Activated CD4-positive, alpha-beta T cell treated with anti-CD3 and anti-CD28 coated beads for 36 hours (primary cell): ENCODE data around the gene TBC1D1. TPM values are rescaled to one million over a fixed set of nuclear protein-coding genes. Genes with fewer than 3 reads are reported as not detected.

Experiments used
- ATAC-seq: fragments of 200-7000 bp; cut with Tn5 transposase; one replicate; pipeline ENCODE4 v1.10.0; 2021; ENCODE audit warnings: mild to moderate bottlenecking, moderate library complexity
- CTCF ChIA-PET: fragments of 350-600 bp; sonication (Branson Sonifier 250); formaldehyde crosslinking; loops from one replicate; lab custom pipeline; 2021; ENCODE audit warnings: antibody characterized with exemption; lab: Charles Lee
- POLR2A ChIA-PET: fragments of 350-600 bp; sonication (Branson Sonifier 250); formaldehyde crosslinking; loops from one replicate; lab custom pipeline; 2021; ENCODE audit warnings: antibody characterized with exemption, inconsistent platforms; lab: Charles Lee
- DNase-seq: peaks from one replicate; pipeline ENCODE4 v3.0.0-alpha.2; 2020
- H3K27ac Mint-ChIP-seq: one replicate; pipeline ENCODE4 v1.8.0; 2021; ENCODE audit warnings: mixed read lengths
- H3K27me3 Mint-ChIP-seq: one replicate; pipeline ENCODE4 v1.8.0; 2021; ENCODE audit warnings: mixed read lengths
- H3K36me3 Mint-ChIP-seq: one replicate; pipeline ENCODE4 v1.8.0; 2021; ENCODE audit warnings: low read depth, mixed read lengths
- H3K4me1 Mint-ChIP-seq: one replicate; pipeline ENCODE4 v1.8.0; 2021; ENCODE audit warnings: mixed read lengths
- H3K4me3 Mint-ChIP-seq: one replicate; pipeline ENCODE4 v1.8.0; 2021; ENCODE audit warnings: mild to moderate bottlenecking, moderate library complexity, mixed read lengths
- H3K9me3 Mint-ChIP-seq: one replicate; pipeline ENCODE4 v1.8.0; 2021; ENCODE audit warnings: low read depth, mixed read lengths
- intact Hi-C, 2 experiments: fragments of 100-400 bp; cut with DNase I in 1 of 2; cut with micrococcal nuclease in 1 of 2; formaldehyde crosslinking; loops; one replicate each; pipeline versions ENCODE4 v1.14.2 to v1.15.1; 2022 to 2024; cut with DNase I, micrococcal nuclease
- total RNA-seq, 2 experiments: library from RNA; stranded (reverse); gene quantifications; one replicate each; pipeline ENCODE4 v1.2.3, GENCODE V29; 2021

TBC1D1 gene
- total RNA-seq, 2 experiments from 2014 or later, result 60.8 to 71.8 TPM

- ChIA-PET CTCF (no interaction called here), POLR2A (interaction anchor here (0.6 kb wide), 1 partner anchor 162 kb away, joined by 3 read pairs; no protein-coding TSS in a partner anchor)
- Mint-ChIP-seq H3K36me3 (peaks cover 8% of the 10 kb centered on the region), H3K4me1 (peaks cover 18% of the 10 kb centered on the region), H3K9me3 (peaks cover 4% of the 10 kb centered on the region), H3K27me3 (no peaks in the 10 kb centered on the region), H3K27ac (no peak overlapping the region), H3K4me3 (no peak overlapping the region)
- ATAC-seq (no peak), DNase-seq (no peak)
- intact Hi-C loops, result no loop called here
Measured at GRCh38 chr4:37951461-37952352, 60.8 kb downstream of the TBC1D1 start.

GRCh38 chr4:37953156-37953555 lies 62.3 kb downstream of the TBC1D1 start:
- CTCF ChIA-PET, result interaction anchor here (1.0 to 1.2 kb wide), 3 partner anchors 9 to 53 kb away, joined by 3 to 5 read pairs (median 4); no protein-coding TSS in a partner anchor
- intact Hi-C loops, result no loop called here

GRCh38 chr4:37953620-37954293 lies 62.9 kb downstream of the TBC1D1 start:
- Mint-ChIP-seq H3K4me3 (no peak overlapping the region), H3K27me3 (no peaks in the 10 kb centered on the region), H3K36me3 (peaks cover 10% of the 10 kb centered on the region), H3K4me1 (peaks cover 15% of the 10 kb centered on the region), H3K9me3 (peaks cover 4% of the 10 kb centered on the region), H3K27ac (no peak overlapping the region)
- ATAC-seq (peak; percentile 57), DNase-seq (peak; percentile 25)
- intact Hi-C loops, result loop anchor here (1.0 kb wide), 4 partner anchors 24 to 127 kb away; partner anchors contain the start of genes TBC1D1 (in 2 of the 2) and PGM2 (in 1 of the 2)
- POLR2A ChIA-PET, result no interaction called here
- CTCF ChIA-PET, result interaction anchor here (0.6 to 1.2 kb wide), 5 partner anchors 8 to 260 kb away, joined by 3 to 5 read pairs (median 4); no protein-coding TSS in a partner anchor

More at GRCh38 chr4:37953156-37953555, 62.3 kb downstream of the TBC1D1 start:
- no peak for ATAC-seq
- Mint-ChIP-seq H3K36me3 (peaks cover 8% of the 10 kb centered on the region), H3K27ac (no peak overlapping the region), H3K4me1 (peaks cover 18% of the 10 kb centered on the region), H3K9me3 (peaks cover 4% of the 10 kb centered on the region), H3K4me3 (no peak overlapping the region), H3K27me3 (no peaks in the 10 kb centered on the region)
- no peak for DNase-seq
- POLR2A ChIA-PET, result no interaction called here

- Mint-ChIP-seq H3K36me3 (peaks cover 8% of the 10 kb centered on the region), H3K4me3 (no peak overlapping the region), H3K27me3 (no peaks in the 10 kb centered on the region), H3K27ac (no peak overlapping the region), H3K9me3 (peaks cover 4% of the 10 kb centered on the region), H3K4me1 (peaks cover 13% of the 10 kb centered on the region)
- no peak for ATAC-seq
- CTCF ChIA-PET, result no interaction called here
- POLR2A ChIA-PET, result no interaction called here
- no peak for DNase-seq
- intact Hi-C loops, result no loop called here
Measured at GRCh38 chr4:37956941-37957340, 66.1 kb downstream of the TBC1D1 start.

- ChIA-PET CTCF (interaction anchor here (0.8 kb wide), 1 partner anchor 814 kb away, joined by 5 read pairs; no protein-coding TSS in a partner anchor), POLR2A (no interaction called here)
- Mint-ChIP-seq H3K27ac (no peak overlapping the region), H3K36me3 (peaks cover 2% of the 10 kb centered on the region), H3K4me3 (no peak overlapping the region), H3K4me1 (peaks cover 13% of the 10 kb centered on the region), H3K9me3 (peaks cover 4% of the 10 kb centered on the region), H3K27me3 (no peaks in the 10 kb centered on the region)
- no peak for DNase-seq
- no peak for ATAC-seq
- intact Hi-C loops, result no loop called here
Measured at GRCh38 chr4:37958932-37959331, 68.0 kb downstream of the TBC1D1 start.

GRCh38 chr4:37960098-37960497 lies 69.2 kb downstream of the TBC1D1 start, which contains the start of gene PTTG2:
Gene PTTG2, plus strand, starts transcription at chr4:37960398. Its CDS starts 37 bp downstream, at chr4:37960435.
- ATAC-seq (no peak), DNase-seq (no peak)
- H3K36me3 Mint-ChIP-seq, result peaks cover 2% of the 10 kb centered on the region
- H3K27me3 Mint-ChIP-seq, result no peaks in the 10 kb centered on the region
- peaks cover 4% of the 10 kb centered on the region for H3K4me1 Mint-ChIP-seq
- intact Hi-C loops, result no loop called here
- CTCF ChIA-PET, result no interaction called here
- H3K27ac Mint-ChIP-seq, result no peak within 1 kb of the TSS
- H3K4me3 Mint-ChIP-seq, result no peak within 1 kb of the TSS
- H3K9me3 Mint-ChIP-seq, result no peaks in the 10 kb centered on the region
- POLR2A ChIA-PET, result no interaction called here

GRCh38 chr4:37960679-37961450 lies 70.0 kb downstream of the TBC1D1 start:
- peaks cover 2% of the 10 kb centered on the region for H3K36me3 Mint-ChIP-seq
- H3K4me1 Mint-ChIP-seq, result peaks cover 2% of the 10 kb centered on the region
- ATAC-seq (no peak), DNase-seq (no peak)
- ChIA-PET POLR2A (no interaction called here), CTCF (interaction anchor here (1.3 kb wide), 1 partner anchor 16 kb away, joined by 4 read pairs; no protein-coding TSS in a partner anchor)
- no peaks in the 10 kb centered on the region for H3K9me3 Mint-ChIP-seq
- no peak overlapping the region for H3K4me3 Mint-ChIP-seq
- H3K27ac Mint-ChIP-seq, result no peak overlapping the region
- no peaks in the 10 kb centered on the region for H3K27me3 Mint-ChIP-seq
- intact Hi-C loops, result no loop called here

GRCh38 chr4:37964734-37965457 lies 74.0 kb downstream of the TBC1D1 start:
- Mint-ChIP-seq H3K27me3 (no peaks in the 10 kb centered on the region), H3K4me1 (peaks cover 9% of the 10 kb centered on the region), H3K27ac (no peak overlapping the region), H3K4me3 (no peak overlapping the region), H3K36me3 (peaks cover 3% of the 10 kb centered on the region), H3K9me3 (no peaks in the 10 kb centered on the region)
- ChIA-PET CTCF (interaction anchor here (1.3 kb wide), 1 partner anchor 11 kb away, joined by 3 read pairs; no protein-coding TSS in a partner anchor), POLR2A (no interaction called here)
- intact Hi-C loops, result no loop called here
- no peak for DNase-seq
- ATAC-seq, result no peak

GRCh38 chr4:37966044-37966443 lies 75.2 kb downstream of the TBC1D1 start:
- H3K9me3 Mint-ChIP-seq, result peaks cover under 1% of the 10 kb centered on the region
- ChIA-PET POLR2A (no interaction called here), CTCF (no interaction called here)
- H3K4me1 Mint-ChIP-seq, result peaks cover 12% of the 10 kb centered on the region
- no peak overlapping the region for H3K4me3 Mint-ChIP-seq
- intact Hi-C loops, result no loop called here
- H3K36me3 Mint-ChIP-seq, result peaks cover 4% of the 10 kb centered on the region
- no peak for ATAC-seq
- no peaks in the 10 kb centered on the region for H3K27me3 Mint-ChIP-seq
- no peak for DNase-seq
- H3K27ac Mint-ChIP-seq, result no peak overlapping the region

GRCh38 chr4:37967736-37968135 lies 76.9 kb downstream of the TBC1D1 start:
- no peak overlapping the region for H3K4me3 Mint-ChIP-seq
- no peak overlapping the region for H3K27ac Mint-ChIP-seq
- no peak for DNase-seq
- ChIA-PET CTCF (interaction anchor here (0.8 to 1.6 kb wide), 4 partner anchors 9 to 68 kb away, joined by 4 to 5 read pairs (median 5); no protein-coding TSS in a partner anchor), POLR2A (no interaction called here)
- H3K27me3 Mint-ChIP-seq, result no peaks in the 10 kb centered on the region
- intact Hi-C loops, result no loop called here
- H3K4me1 Mint-ChIP-seq, result peaks cover 14% of the 10 kb centered on the region
- peaks cover 2% of the 10 kb centered on the region for H3K9me3 Mint-ChIP-seq
- H3K36me3 Mint-ChIP-seq, result peaks cover 4% of the 10 kb centered on the region
- no peak for ATAC-seq
